Activated CD8-positive, alpha-beta T cell treated with anti-CD3 and anti-CD28 coated beads for 36 hours (primary cell): ENCODE data around the gene PNPLA1. TPM values are rescaled to one million over a fixed set of nuclear protein-coding genes. Genes with fewer than 3 reads are reported as not detected.

Source experiments
- ATAC-seq: fragments of 200-7000 bp; cut with Tn5 transposase; one replicate; pipeline ENCODE4 v1.10.0; 2021; ENCODE audit warnings: mild to moderate bottlenecking, moderate library complexity
- CTCF ChIA-PET: fragments of 350-600 bp; sonication (Branson Sonifier 250); formaldehyde crosslinking; loops from one replicate; lab custom pipeline; 2021; ENCODE audit warnings: antibody characterized with exemption; lab: Charles Lee
- POLR2A ChIA-PET: fragments of 350-600 bp; sonication (Branson Sonifier 250); formaldehyde crosslinking; loops from one replicate; lab custom pipeline; 2021; ENCODE audit warnings: antibody characterized with exemption; lab: Charles Lee
- DNase-seq: peaks from one replicate; pipeline ENCODE4 v3.0.0-alpha.2; 2020
- H3K27ac Mint-ChIP-seq: one replicate; pipeline ENCODE4 v1.8.0; 2021; ENCODE audit warnings: mild to moderate bottlenecking, mixed read lengths
- H3K27me3 Mint-ChIP-seq: one replicate; pipeline ENCODE4 v1.8.0; 2021; ENCODE audit warnings: mixed read lengths
- H3K36me3 Mint-ChIP-seq: one replicate; pipeline ENCODE4 v1.8.0; 2021; ENCODE audit warnings: low read depth, mixed read lengths
- H3K4me1 Mint-ChIP-seq: one replicate; pipeline ENCODE4 v1.8.0; 2021; ENCODE audit warnings: low read depth, mixed read lengths
- H3K4me3 Mint-ChIP-seq: one replicate; pipeline ENCODE4 v1.8.0; 2021; ENCODE audit warnings: mild to moderate bottlenecking, moderate library complexity, mixed read lengths
- H3K9me3 Mint-ChIP-seq: one replicate; pipeline ENCODE4 v1.8.0; 2021; ENCODE audit warnings: mixed read lengths
- intact Hi-C: fragments of 100-400 bp; cut with micrococcal nuclease; formaldehyde crosslinking; loops from one replicate; pipeline ENCODE4 v1.10.0; 2022
- total RNA-seq, 2 experiments: library from RNA; stranded (reverse); gene quantifications; one replicate each; pipeline ENCODE4 v1.2.3, GENCODE V29; 2021
- TF ChIP-seq, protein P1 (sequence below): fragments of 200-600 bp; IDR thresholded peaks from one replicate; pipeline ENCODE4 v1.8.0; 2022; ENCODE audit warnings: antibody characterized with exemption, mild to moderate bottlenecking

Gene PNPLA1
- total RNA-seq, 2 experiments from 2014 or later = not detected

DNA sequence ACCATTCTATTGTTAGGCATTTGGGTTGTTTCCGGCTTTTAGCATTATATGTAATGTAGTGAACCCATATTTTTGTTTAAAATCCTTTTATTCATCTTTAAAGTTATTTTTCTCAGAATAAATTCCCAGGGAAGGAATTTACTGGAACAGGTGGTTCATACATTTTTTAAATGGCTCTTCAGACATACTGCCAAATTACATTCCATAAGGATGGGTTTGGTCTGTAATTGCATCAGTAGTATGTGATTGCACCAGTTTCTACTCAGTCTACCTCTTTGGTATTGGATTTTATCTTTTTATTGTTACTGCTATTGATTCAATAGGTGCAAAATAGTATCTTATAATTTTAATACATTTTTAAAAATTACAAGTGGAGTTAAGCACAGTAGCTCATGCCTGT lies 46.2 kb upstream of the PNPLA1 start:
- DNase-seq (no peak), ATAC-seq (no peak)
- H3K9me3 Mint-ChIP-seq = no peaks in the 10 kb centered on the region
- no peaks in the 10 kb centered on the region for H3K4me1 Mint-ChIP-seq
- ChIA-PET CTCF (no interaction called here), POLR2A (no interaction called here)
- intact Hi-C loops = no loop called here
- no peak overlapping the region for H3K27ac Mint-ChIP-seq
- TF ChIP-seq, protein P1, sequence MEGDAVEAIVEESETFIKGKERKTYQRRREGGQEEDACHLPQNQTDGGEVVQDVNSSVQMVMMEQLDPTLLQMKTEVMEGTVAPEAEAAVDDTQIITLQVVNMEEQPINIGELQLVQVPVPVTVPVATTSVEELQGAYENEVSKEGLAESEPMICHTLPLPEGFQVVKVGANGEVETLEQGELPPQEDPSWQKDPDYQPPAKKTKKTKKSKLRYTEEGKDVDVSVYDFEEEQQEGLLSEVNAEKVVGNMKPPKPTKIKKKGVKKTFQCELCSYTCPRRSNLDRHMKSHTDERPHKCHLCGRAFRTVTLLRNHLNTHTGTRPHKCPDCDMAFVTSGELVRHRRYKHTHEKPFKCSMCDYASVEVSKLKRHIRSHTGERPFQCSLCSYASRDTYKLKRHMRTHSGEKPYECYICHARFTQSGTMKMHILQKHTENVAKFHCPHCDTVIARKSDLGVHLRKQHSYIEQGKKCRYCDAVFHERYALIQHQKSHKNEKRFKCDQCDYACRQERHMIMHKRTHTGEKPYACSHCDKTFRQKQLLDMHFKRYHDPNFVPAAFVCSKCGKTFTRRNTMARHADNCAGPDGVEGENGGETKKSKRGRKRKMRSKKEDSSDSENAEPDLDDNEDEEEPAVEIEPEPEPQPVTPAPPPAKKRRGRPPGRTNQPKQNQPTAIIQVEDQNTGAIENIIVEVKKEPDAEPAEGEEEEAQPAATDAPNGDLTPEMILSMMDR = no peak
- peaks cover 6% of the 10 kb centered on the region for H3K36me3 Mint-ChIP-seq
- H3K4me3 Mint-ChIP-seq = no peak overlapping the region
- H3K27me3 Mint-ChIP-seq = no peaks in the 10 kb centered on the region

DNA sequence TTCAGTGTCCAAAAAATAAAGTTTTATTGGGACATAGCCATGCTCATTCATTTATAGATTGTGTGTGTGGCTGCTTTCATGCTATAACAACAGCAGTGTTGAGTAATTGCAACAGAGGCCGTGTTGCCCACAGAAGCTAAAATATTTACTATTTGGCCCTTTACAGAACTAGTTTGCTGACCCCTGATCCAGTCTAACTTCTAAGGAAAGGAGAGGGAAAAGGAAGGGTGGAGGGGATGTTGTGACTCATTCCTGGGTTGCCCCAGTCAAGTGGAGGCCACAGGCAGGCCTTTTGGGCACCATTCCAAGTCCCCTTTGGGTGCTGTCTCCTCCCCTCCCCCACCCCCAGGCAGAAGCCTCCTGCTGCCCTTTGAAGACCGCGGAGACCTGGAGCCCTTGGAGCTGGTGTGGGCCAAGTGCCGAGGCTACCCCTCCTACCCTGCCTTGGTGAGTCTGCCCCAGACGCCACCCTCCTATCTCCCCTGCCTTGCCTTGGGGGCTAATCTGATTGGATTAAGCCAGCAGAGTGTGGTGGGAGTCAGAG lies 44.9 kb upstream of the PNPLA1 start:
- Mint-ChIP-seq H3K27me3 (no peaks in the 10 kb centered on the region), H3K4me1 (no peaks in the 10 kb centered on the region), H3K9me3 (no peaks in the 10 kb centered on the region), H3K36me3 (peaks cover 5% of the 10 kb centered on the region), H3K4me3 (no peak overlapping the region), H3K27ac (no peak overlapping the region)
- ChIA-PET CTCF (no interaction called here), POLR2A (no interaction called here)
- DNase-seq (no peak), ATAC-seq (no peak)
- intact Hi-C loops = no loop called here
- TF ChIP-seq, protein P1 = no peak

DNA sequence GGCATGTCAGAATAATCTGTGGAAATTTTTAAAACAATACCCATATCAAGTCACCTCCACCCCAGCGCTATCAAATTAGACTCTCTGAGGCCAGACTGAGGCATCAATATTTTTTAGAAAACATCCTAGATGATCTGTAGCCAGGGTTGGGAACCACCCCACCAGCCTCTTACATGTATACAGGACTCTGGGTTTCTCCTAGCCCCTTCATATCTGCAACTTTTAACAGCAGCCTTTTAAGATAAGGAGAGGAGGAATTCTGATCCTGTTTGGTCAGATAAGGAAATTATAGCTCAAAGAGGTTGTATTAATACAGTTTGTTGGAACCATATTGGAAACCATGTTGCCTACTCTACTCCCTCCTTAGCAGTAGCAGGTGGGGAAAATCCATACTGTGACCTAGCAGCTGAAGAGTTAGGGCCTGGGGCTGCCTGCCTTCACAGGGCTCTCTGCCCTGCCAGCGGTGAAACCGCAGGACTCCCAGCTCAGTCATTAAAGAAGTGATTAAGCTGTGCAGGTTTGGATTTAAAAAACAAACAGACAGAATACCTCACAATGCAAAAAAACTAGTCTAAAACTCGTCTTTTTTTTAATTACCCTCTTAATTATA lies 43.3 kb upstream of the PNPLA1 start:
- intact Hi-C loops = no loop called here
- no peak overlapping the region for H3K27ac Mint-ChIP-seq
- no peaks in the 10 kb centered on the region for H3K9me3 Mint-ChIP-seq
- H3K4me3 Mint-ChIP-seq = no peak overlapping the region
- ChIA-PET CTCF (no interaction called here), POLR2A (interaction anchor here (1.2 kb wide), 1 partner anchor 9 kb away, joined by 3 read pairs; no protein-coding TSS in a partner anchor)
- ATAC-seq (no peak), DNase-seq (no peak)
- TF ChIP-seq, protein P1 = no peak
- no peaks in the 10 kb centered on the region for H3K4me1 Mint-ChIP-seq
- no peaks in the 10 kb centered on the region for H3K27me3 Mint-ChIP-seq
- peaks cover 12% of the 10 kb centered on the region for H3K36me3 Mint-ChIP-seq

DNA sequence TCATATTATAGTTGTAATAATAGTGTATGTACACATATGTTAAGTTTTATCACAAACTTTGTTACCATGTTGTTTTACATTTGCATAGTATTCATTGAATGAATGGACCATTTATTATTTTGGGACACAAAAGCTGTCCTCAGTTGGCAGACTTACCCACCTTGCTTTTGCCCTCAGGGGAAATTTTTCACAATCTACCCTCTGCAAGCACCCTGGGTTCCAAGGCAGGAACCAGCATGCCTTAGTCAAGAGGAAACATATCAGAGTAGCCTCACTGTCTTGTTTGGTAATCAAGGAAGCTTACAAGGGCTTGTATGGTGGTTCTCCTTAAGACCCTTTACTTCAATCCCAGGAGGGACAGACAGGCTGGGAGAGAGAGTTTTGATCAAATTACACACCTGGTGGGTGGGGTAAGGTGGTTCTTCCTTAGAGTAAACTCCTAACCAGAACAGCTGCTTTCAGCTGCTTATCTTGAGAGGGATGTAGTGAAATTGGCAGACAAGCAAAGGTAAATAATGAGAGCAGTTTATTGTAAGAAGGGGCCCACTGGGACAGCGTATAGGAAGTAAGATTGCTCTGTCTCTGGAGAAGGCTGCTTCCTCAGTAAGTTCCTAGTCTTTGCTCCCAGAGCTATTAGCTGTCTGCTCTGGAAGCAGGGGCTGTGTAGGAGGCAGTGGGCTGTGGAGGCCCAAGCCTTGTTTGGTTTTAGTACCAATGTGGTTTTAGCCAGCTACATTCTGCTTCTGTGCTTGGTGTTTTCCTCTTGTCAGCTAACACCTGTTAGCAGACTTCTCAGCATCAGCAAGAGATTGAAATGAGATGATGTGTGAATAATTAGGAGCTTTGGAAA lies 42.3 kb upstream of the PNPLA1 start:
- peaks cover 14% of the 10 kb centered on the region for H3K36me3 Mint-ChIP-seq
- TF ChIP-seq, protein P1 = no peak
- intact Hi-C loops = no loop called here
- ATAC-seq (no peak), DNase-seq (no peak)
- H3K27me3 Mint-ChIP-seq = no peaks in the 10 kb centered on the region
- no peaks in the 10 kb centered on the region for H3K4me1 Mint-ChIP-seq
- CTCF ChIA-PET = interaction anchor here (2.3 kb wide), 1 partner anchor 75 kb away, joined by 9 read pairs; no protein-coding TSS in a partner anchor
- H3K4me3 Mint-ChIP-seq = no peak overlapping the region
- POLR2A ChIA-PET = interaction anchor here (0.8 to 1.2 kb wide), 2 partner anchors 10 to 11 kb away, joined by 3 read pairs; no protein-coding TSS in a partner anchor
- no peak overlapping the region for H3K27ac Mint-ChIP-seq
- no peaks in the 10 kb centered on the region for H3K9me3 Mint-ChIP-seq

DNA sequence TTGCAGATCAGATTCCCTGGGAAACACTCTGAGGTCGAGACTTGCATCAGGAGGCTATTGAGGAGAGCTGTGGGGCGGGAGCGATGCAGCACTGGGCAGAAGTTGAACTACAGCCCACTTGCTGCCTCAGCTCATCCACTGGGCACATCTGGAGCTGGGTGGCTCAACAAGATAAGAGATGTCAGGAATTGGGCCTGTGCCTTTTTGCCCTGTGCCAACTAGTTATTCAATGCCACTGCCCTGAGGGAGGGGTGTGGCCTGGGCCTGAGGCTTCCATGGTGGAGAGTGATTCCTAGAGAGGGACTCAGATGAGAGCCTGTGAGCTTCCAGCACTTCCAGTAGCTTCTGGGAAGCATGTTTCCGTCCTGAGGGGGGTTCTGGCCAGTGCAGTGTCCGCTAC lies 40.6 kb upstream of the PNPLA1 start:
- Mint-ChIP-seq H3K27me3 (no peaks in the 10 kb centered on the region), H3K4me1 (no peaks in the 10 kb centered on the region), H3K9me3 (no peaks in the 10 kb centered on the region), H3K36me3 (peaks cover 10% of the 10 kb centered on the region), H3K4me3 (no peak overlapping the region), H3K27ac (no peak overlapping the region)
- DNase-seq (no peak), ATAC-seq (no peak)
- POLR2A ChIA-PET = no interaction called here
- TF ChIP-seq, protein P1 = no peak
- intact Hi-C loops = no loop called here
- CTCF ChIA-PET = interaction anchor here (2.3 kb wide), 1 partner anchor 73 kb away, joined by 9 read pairs; no protein-coding TSS in a partner anchor
